ENCODE measurements around the gene EXOC4. TPM values are rescaled to one million over a fixed set of nuclear protein-coding genes. Genes with fewer than 3 reads are reported as not detected.

Gene EXOC4
- total RNA-seq, 1 experiment from 2014 or later, result 75.8 TPM

DNA sequence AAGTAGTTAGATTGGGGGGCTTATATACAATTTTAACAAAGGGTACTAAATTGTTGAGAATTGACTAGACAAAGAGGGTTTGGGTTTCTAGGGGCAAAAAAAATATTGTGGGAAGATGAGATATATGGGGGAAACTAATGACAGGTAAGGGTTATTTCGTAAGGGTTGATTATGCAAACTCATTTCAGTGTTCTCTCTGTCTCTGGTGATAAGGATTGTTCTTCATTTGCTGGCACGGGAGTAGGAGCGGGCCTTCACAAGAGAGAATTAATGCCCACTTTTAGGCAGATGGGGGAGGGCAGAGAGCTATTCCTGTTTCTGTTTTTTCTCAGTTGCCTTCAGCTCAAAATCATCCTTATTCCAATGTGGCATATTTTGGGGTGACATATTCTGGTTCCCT is 258.4 kb downstream of the EXOC4 start:
- Mint-ChIP-seq H3K27me3 (ENCODE audit: low read depth) (no peaks in the 10 kb centered on the region), H3K36me3 (ENCODE audit: insufficient read depth in 1 of 3, low read depth in 3 of 3) (peaks cover 0 to under 1% (median 0%) of the 10 kb centered on the region in 3 experiments; a peak in 2 of 7 replicates), H3K27ac (peak overlapping the region in 1 of 3 experiments; percentile 3; a peak in 1 of 7 replicates), H3K4me3 (no peak overlapping the region), H3K9me3 (no peaks in the 10 kb centered on the region; a peak in 1 of 5 replicates), H3K4me1 (peaks cover 8 to 13% of the 10 kb centered on the region in 2 experiments)
- Histone ChIP-seq H2BK5ac (ENCODE audit: insufficient read length, low read length) (no peak overlapping the region), H3K27me3 (ENCODE audit: insufficient read depth, low read length) (no peaks in the 10 kb centered on the region), H3K23ac (ENCODE audit: insufficient read length, low read depth, low read length) (no peak overlapping the region), H2BK20ac (ENCODE audit: low read depth, low read length, poor library complexity, severe bottlenecking) (no peak overlapping the region), H4K8ac (replicated peaks; ENCODE audit: insufficient read length, low read depth, low read length) (no peak overlapping the region), H3K56ac (ENCODE audit: insufficient read length, low read depth, low read length) (no peak overlapping the region), H3K79me1 (ENCODE audit: insufficient read depth, low read depth, low read length, poor library complexity, severe bottlenecking) (no peaks in the 10 kb centered on the region), H3K4me2 (ENCODE audit: insufficient read depth, insufficient read length, low read length) (no peak overlapping the region), H3K9ac (ENCODE audit: extremely low read depth, insufficient read length, low read length) (no peak overlapping the region), H2BK12ac (ENCODE audit: insufficient read length, low read depth, low read length) (no peak overlapping the region), H2BK120ac (ENCODE audit: low read depth, low read length, poor library complexity, severe bottlenecking) (no peak overlapping the region), H3K23me2 (ENCODE audit: insufficient read length, low read depth, low read length, poor library complexity, severe bottlenecking) (no peaks in the 10 kb centered on the region), H2BK15ac (ENCODE audit: low read depth, low read length) (no peak overlapping the region), H3K14ac (ENCODE audit: insufficient read depth, low read length) (no peak overlapping the region), H4K5ac (ENCODE audit: insufficient read length, low read depth, low read length) (no peak overlapping the region), H3K18ac (ENCODE audit: insufficient read length, low read depth, low read length) (no peak overlapping the region), H2AK5ac (ENCODE audit: insufficient read length, low read length) (no peak overlapping the region), H4K20me1 (ENCODE audit: control insufficient read depth, insufficient read depth, insufficient read length) (no peaks in the 10 kb centered on the region), H3K9me3 (ENCODE audit: control insufficient read depth, low read depth, low read length) (no peaks in the 10 kb centered on the region), H3K4ac (ENCODE audit: low read depth, low read length) (no peak overlapping the region), H4K91ac (ENCODE audit: insufficient read length, low read depth, low read length) (no peak overlapping the region), H3K79me2 (ENCODE audit: insufficient read depth, low read length) (no peaks in the 10 kb centered on the region), H3K27ac (ENCODE audit: insufficient read length, low read depth, low read length) (no peak overlapping the region), H2AFZ (ENCODE audit: low read length) (no peak overlapping the region), H3K4me1 (ENCODE audit: insufficient read depth, low read length) (peaks cover 2% of the 10 kb centered on the region; the same call in 1 of the 2 replicates), H3T11ph (ENCODE audit: low read length) (no peak overlapping the region)
- DNase-seq, result no peak
- TF ChIP-seq, protein P1, sequence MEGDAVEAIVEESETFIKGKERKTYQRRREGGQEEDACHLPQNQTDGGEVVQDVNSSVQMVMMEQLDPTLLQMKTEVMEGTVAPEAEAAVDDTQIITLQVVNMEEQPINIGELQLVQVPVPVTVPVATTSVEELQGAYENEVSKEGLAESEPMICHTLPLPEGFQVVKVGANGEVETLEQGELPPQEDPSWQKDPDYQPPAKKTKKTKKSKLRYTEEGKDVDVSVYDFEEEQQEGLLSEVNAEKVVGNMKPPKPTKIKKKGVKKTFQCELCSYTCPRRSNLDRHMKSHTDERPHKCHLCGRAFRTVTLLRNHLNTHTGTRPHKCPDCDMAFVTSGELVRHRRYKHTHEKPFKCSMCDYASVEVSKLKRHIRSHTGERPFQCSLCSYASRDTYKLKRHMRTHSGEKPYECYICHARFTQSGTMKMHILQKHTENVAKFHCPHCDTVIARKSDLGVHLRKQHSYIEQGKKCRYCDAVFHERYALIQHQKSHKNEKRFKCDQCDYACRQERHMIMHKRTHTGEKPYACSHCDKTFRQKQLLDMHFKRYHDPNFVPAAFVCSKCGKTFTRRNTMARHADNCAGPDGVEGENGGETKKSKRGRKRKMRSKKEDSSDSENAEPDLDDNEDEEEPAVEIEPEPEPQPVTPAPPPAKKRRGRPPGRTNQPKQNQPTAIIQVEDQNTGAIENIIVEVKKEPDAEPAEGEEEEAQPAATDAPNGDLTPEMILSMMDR (conservative IDR thresholded peaks at IDR 0.05), result no peak
- no CpG with 5 or more reads among the region's 3 CpGs for WGBS (ENCODE audit: extremely low coverage, insufficient read length, low lambda C conversion rate)
